NK-92 (cell line): ENCODE measurements around the gene UNC79.

Experiments
- DNase-seq: peaks from one replicate; lab custom pipeline; 2025; ENCODE audit not compliant: unreplicated experiment; lab: John Stamatoyannopoulos, UW

UNC79 gene

GRCh38 chr14:93705513-93706156, 274.9 kb downstream of the UNC79 start:
- no peak for DNase-seq

GRCh38 chr14:93706360-93706955, 275.7 kb downstream of the UNC79 start:
- no peak for DNase-seq

- DNase-seq = no peak
These were observed 276.7 kb downstream of the UNC79 start for GRCh38 chr14:93707475-93707874.

DNA sequence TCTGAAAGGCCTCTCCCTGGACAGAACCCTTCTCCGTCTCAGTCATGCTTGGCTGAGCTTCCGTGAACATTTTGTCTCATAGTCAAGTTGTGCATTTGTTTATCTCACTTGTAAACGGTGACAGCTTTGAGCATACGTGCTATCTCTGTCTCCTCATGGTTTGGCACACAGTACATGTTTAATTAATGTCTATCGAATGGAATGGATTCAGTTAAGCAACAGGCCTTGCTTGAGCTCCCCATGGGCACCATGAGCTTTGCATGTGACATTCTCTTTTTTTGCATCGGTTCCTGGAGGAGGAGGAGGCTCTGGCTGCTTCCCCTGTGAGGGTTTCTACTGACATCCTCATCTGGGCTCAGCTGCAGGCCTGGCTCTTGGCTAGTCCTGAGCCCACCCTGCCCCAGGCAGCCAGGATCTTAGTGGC, 277.6 kb downstream of the UNC79 start:
- DNase-seq = no peak

DNA sequence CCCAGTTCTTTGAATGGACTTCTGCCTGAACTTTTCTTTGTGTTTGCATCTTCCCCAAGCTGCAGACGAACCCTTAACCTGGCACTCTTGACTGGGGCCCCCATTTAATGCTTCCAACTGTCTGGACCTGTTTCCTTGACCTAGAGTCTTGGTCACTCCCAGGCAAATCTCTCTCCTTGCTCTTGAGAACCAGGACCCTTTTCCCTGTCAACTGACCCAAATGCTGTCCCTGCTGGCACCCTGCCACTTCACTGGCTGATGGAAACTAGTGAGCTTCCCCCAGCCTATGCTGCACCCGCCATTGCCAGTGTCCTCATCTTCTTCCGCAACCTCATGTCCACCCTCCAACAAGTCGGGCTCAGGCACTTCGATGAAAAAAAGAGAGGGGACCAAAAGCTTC, 278.1 kb downstream of the UNC79 start:
- DNase-seq = no peak

DNA sequence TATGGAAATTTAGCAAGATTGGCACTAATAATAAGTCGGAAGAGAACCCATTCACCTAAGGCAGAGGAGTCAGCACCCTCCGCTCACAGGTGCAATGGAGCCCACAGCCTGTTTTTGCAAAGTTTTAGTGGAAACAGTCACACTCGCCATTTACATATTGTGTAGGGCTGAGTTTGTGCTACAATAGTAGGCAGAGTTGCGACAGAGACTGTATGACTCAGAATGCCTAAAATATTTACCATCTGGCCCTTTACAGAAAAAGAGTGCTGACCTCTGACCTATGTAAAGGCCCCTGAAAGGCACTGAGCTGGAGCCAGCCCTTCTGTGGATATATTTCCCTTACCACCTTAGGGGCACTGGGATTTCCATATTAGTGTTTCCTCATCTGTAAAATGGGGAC, 278.5 kb downstream of the UNC79 start:
- no peak for DNase-seq

DNA sequence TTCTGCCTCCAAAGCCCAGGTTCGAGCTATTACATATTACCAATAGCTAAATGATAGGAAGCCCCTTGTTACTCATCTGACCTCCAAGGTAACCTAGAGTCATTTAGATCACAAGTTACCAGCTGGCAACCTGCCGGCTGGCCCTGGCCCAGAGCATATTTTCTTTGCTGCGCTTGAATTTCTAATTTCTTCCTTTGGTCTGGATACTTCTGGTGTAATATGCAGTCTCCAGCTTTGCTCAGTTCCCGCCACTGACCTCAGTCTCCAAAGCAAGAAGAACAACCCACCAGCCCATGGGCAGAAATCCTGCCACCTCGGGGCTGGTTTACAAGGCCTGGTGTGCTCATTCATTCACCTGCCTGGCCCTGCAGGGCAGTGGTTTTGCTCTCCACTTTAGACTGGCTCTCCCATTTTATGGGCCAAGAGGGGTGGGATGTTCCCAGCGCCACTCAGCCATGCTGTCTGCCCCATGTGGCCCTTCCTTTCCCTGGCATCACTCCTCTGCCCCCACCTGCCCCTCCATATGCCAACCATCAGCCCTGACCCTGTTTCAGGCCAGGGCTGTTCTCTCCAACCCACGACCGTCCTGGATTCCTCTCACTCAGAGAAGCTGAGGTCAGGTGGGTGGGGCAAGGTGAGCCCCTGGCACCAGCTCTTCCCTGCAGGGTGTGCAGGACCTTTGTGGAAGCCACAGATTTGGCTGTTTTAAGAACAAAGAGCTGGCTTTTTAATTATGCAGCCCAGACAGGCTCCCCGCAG, 281.5 kb downstream of the UNC79 start:
- DNase-seq = no peak

DNA sequence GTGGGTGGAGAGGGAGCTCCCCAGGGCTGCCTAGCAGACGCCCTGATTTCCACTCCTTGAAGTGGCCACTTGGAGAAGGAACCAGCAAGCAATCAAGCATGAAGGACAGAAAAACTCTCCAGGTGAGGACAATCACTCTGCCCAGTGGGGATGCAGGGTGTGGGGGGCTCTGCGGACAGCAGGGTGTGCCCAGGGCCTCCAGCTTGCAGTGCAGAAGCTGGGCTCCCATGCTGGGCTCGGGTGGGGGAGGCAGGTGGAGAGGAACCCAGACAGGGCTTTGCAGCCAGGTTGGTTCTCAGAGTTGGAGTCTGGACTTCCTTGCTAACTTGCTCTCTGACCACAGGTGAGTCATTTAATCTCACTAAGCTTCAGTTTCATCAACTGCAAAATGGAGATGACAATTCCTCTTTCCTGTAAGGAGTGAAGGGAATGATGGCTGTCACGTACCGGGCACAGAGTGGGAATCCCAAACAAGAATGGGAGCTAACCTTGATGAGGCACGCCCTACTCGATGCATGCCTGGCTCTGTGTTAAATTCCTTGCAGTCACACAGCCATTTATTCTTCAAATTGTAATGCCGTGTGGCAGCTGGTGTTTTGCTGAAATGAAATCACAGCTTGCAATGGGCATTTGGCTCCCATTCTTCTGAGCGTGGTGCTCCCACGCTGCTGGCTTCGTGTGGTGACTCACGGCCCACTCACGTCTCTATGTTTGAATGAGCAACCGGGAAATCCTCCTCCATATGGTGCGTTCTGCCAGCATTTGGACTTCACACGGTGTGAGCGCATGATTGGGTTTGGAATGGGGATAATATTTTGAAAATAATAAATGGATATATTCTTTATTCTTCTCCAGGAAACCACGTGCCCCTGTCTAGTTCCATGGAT, 282.3 kb downstream of the UNC79 start:
- no peak for DNase-seq

- no peak for DNase-seq
These were observed 283.1 kb downstream of the UNC79 start for GRCh38 chr14:93713726-93714405.

- no peak for DNase-seq
These were observed 283.9 kb downstream of the UNC79 start for GRCh38 chr14:93714605-93715004.

DNA sequence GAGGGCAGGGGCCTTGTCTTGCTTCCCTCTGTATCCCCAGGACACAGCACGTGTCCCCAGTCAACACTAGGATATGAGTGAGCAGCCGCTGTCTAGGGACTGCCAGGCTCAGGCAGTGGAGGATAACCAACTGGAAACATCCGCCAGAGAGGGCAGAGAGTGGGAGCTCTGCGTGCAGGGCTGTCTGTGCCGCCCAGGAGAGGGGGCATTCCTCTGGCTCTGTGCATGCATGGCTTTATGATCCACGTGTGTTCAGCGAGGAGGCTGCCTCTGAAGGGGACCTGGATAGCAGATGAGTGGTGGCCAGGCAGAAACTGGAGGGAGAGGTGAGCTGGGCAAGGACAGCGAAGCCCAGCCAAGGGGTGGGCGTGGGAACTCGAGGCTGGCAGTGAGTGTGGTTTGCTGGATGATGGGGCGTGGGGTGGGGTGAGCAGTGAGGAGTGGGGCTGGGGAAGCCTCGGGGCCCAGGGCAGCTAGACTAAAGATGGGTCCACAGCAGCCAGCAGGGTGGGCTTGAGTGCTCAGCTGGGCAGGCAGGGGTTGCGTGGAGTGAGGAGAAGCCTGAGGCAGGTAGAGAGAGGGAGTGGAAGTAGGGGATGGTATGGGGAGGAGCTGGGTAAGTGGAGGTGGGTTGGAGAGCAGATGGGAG, 284.7 kb downstream of the UNC79 start:
- no peak for DNase-seq

DNA sequence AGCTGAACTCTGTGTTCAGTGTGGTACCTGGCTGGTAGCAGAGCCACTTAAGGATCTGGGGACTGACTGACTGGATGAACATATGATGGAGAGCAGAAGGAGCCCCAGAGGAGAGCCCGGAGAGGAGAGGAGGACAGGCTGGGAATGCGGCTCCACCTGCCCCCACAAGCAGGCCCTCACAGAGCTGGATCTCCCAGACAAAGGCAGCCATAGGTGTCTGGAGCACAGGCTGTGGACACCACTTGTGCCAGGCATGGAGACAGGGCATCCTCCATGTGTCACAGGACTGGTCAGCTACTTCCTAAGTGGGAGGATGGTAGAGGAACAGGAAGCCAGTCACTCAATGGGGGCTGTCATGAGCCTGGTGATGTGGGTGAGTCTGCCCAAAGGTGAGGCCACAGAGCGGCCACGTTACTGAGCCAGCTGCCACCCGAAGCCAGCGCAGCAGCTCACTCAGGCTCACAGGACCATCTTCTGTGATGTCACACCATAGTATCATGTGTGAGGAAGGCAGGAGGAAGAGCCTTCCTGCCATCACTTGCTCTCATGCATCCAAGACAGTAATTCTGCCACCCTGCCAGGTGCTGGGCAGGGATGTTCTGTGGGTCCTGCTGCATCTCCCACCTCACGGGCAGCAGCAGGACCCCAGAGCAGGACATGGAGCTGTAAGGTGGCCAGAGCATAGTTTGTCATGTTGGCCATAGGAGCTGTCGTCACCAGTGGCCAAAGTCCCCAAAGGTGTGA, 285.4 kb downstream of the UNC79 start:
- DNase-seq = no peak

- no peak for DNase-seq
These were observed 286.3 kb downstream of the UNC79 start for GRCh38 chr14:93716746-93717667.

GRCh38 chr14:93717668-93718320, 287.1 kb downstream of the UNC79 start:
- no peak for DNase-seq

DNA sequence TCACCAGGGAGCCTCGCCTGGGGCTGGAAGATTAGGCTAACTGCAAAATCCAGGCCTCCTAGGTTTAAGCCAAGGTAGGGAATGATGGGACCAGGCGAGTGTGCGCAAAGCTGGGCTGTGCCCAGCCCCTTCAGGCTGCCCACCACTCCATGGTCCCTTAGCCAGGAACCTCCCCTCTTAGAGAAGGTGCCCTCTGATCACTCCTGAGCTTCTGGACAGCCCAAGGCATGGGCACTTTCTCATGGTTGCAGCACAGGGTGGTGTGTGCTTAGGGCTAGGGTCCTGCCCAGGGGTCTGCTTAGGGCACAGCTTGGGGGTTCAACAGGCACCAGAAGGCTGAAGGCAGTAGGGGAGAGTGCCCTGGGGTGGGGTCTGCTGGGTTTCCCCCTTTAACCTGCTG, 288.5 kb downstream of the UNC79 start:
- DNase-seq = no peak

GRCh38 chr14:93720076-93720815, 289.5 kb downstream of the UNC79 start:
- DNase-seq = no peak

DNA sequence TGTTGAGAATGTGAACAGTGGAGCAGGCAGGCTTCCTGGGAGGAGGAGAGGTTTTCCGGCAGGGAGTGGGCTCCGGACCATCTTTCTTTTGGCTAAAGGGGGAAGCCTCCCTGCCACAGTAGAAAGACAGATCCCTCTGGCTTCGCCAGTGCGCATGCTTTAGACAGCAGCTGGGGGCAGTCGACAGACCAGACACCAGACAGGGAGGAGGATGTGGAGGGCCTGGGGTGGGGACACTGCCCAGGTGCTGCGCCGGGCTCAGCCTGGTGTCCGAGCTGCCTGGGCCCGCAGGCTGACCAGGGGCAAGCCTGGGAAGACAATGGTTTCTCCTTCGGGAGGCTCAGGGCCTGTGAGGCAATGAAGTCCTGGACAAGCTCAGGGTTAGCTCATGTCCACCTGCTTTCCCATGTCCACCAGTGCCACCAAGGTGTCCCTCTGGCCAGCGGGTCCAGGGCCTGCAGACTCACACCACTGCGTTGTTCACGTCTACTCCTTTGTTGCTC, 290.3 kb downstream of the UNC79 start:
- no peak for DNase-seq
